Measurements from ENCODE around the gene PHKB.
"Not testable (repeated sequence)": the region's sequence is repeated elsewhere in the genome, so short reads cannot be mapped to it uniquely, and the experiment has no call there.

The PHKB gene

DNA sequence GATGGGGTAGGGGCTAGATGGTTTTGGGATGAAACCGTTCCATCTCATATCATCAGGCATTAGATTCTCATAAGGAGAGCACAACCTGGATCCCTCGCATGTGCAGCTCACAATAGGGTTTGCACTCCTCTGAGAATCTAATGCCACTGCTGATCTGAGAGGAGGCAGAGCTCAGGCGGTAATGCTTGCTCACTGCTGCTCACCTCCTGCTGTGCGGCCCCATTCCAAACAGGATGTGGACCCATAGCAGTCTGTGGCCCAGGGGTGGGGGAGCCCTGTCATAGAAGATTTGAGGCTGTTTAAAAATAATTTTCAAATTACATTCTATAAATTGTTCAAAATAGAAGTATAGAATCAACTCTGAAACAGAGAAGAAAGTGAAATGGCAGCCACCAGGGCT lies 50.8 kb downstream of the PHKB start:
- no peak for DNase-seq

DNA sequence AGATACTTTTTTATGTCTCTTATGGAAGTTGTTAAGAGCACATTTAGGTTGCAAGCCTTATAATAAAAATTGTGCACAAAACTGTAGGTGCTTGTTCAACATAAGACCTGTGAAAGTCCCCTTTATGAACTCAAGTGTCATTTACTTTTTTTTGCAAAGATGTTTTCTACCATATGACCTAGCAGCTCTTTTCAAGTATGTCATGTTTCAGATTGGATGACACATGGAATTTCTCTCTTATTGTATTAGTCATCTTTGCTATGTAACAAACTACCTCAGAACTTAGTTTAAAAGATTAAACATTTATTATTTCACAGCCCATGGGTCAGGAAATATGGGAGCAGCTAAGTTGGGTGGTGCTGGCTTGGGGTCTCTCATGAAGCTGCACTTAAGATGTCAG lies 57.9 kb downstream of the PHKB start:
- no peak for DNase-seq

DNA sequence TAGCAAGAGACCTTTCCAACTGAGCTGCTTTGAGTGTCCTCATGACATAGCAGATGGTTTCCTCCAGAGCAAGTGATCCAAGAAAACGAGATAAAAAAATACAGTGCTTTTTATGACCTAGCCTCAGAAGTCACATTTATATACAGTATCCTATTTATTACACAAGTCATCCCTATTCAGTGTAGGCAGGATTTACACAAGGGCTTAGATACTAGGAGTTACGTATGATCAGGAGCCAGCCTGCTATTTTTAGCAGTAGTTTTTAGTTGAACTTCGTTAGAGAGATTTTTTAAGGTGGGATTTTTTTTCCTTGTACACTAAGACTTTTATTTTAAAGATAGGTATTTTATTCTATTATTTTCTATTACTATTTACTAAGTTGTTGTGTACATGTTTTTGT lies 58.4 kb downstream of the PHKB start:
- DNase-seq = no peak

- DNase-seq = no peak
These were observed 59.0 kb downstream of the PHKB start for GRCh38 chr16:47519996-47520679.

DNA sequence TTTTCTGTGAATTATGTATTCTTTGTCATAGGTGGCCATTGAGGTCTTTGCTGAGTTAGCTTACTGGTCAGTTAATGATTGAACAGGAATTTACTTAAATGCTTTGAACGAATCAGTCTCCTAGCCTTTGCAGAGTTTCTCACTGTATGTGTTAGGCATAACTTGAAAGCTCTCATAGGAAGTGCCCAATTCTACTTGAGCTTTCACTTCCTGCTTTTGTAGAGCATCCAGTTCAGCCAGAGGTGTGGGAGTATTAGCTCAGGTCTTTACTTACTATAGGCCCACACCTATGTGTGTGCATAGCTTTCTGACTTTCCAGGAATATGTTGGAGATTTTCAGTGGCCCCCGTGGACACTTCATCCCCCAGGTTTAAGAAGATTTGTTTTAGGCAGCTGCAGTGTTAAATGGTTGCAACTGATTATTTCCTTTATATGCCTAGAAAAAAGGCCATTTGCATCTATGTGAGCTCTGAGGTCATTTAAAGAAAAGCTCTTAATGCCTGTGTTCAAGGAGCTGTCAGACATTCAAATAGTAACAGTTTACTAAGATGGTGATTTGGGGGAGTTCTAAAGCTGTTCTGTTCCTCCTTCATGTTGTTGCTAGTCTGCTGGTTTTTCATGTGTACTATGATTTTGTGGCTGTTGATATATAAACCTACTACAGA lies 62.3 kb downstream of the PHKB start:
- no peak for DNase-seq

GRCh38 chr16:47524007-47524405 lies 62.9 kb downstream of the PHKB start:
- DNase-seq = no peak

DNA sequence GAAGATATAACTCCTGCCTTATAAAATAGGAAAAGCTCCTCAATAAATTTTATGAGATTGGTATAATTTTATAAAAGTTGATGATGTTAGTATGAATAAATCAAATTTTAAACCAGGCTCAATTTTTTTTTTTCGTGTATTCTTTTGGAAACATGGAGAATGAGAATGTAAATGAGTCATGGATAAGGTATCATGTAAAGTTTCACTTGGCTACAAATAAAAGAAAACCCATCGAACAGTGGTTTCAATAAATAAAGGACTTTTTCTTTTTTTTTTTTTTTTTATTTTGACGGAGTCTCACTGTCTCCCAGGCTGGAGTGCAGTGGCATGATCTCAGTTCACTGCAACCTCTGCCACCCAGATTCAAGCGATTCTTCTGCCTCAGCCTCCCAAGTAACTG lies 67.3 kb downstream of the PHKB start:
- DNase-seq = no peak

- no peak for DNase-seq
These were observed 72.7 kb downstream of the PHKB start for GRCh38 chr16:47533744-47534292.

- no peak for DNase-seq
These were observed 77.3 kb downstream of the PHKB start for GRCh38 chr16:47538472-47538871.

DNA sequence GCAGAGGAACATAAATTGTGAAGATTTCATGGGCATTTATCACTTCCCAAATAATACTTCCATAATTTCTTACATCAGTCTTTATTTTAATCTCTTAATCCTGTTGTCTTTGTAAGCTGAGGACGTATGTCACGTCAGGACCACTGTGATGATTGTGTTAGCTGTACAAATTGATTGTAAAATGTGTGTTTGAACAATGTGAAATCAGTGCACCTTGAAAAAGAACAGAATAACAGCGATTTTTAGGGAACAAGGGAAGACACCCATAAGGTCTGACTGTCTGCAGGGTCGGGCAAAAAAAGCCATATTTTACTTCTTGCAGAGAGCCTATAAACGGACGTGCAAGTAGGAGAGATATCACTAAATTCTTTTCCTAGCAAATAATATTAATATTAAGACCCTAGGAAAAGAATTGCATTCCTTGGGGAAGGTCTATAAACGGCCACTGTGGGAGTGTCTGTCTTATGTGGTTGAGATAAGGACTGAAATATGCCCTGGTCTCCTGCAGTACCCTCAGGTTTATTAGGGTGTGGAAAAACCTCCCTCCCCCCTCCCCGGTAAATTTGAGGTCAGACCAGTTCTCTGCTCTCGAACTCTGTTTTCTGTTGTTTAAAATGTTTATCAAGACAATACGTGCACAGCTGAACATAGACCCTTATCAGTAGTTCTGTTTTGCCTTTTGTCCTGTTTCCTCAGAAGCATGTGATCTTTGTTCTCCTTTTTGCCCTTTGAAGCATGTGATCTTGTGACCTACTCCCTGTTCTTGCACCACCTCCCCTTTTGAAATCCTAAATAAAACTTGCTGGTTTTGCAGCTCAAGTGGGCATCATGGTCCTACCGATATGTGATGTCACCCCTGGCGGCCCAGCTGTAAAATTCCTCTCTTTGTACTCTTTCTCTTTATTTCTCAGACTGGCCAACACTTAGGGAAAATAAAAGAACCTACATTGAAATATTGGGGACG lies 78.9 kb downstream of the PHKB start:
- not testable (repeated sequence) for DNase-seq

GRCh38 chr16:47541135-47541534 lies 80.0 kb downstream of the PHKB start:
- DNase-seq = not testable (repeated sequence)

GRCh38 chr16:47544255-47544654 lies 83.1 kb downstream of the PHKB start:
- DNase-seq = not testable (repeated sequence)

DNA sequence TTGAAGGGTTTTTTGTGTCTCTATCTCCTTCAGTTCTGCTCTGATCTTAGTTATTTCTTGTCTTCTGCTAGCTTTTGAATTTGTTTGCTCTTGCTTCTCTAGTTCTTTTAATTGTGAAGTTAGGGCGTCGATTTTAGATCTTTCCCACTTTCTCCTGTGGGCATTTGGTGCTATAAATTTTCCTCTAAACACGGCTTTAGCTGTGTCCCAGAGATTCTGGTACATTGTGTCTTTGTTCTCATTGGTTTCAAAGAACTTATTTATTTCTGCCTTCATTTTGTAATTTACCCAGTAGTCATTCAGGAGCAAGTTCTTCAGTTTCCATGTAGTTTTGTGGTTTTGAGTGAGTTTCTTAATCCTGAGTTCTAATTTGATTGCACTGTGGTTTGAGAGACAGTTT lies 90.1 kb downstream of the PHKB start:
- not testable (repeated sequence) for DNase-seq

DNA sequence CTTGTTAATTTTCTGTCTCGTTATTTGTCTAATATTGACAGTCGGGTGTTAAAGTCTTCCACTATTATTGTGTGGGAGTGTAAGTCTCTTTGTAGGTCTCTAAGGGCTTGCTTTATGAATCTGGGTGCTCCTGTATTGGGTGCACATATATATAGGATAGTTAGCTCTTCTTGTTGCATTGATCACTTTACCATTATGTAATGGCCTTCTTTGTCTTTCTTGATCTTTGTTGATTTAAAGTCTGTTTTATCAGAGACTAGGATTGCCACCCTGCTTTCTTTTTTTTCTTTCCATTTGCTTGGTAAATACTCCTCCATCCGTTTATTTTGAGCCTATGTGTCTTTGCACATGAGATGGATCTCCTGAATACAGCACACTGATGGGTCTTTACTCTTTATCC lies 90.6 kb downstream of the PHKB start:
- not testable (repeated sequence) for DNase-seq

DNA sequence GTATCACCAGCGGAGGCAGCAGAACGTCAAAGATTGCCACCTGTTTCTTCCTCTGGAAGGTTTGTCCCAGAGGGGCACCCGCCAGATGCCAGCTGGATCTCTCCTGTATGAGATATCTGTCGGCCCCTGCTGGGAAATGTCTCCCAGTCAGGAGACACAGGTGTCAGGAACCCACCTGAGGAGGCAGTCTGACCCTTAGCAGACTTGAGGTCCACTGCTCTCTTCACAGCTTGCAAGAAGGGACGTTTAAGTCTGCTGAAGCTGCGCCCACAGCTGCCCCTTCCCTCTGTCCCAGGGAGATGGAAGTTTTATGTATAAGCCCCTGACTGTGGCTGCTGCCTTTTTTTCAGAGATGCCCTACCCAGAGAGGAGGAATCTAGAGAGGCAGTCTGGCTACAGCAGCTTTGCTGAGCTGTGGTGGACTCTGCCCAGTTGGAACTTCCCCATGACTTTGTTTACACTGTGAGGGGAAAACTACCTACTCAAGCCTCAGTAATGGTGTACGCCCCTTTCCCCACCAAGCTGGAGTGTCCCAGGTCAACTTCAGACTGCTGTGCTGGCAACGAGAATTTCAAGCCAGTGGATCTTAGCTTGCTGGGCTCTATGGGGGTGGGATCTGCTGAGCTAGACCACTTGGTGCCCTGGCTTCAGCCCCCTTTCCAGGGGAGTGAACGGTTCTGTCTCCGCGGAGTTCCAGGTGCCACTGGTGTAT lies 92.9 kb downstream of the PHKB start:
- no peak for DNase-seq

GRCh38 chr16:47554587-47554986 lies 93.5 kb downstream of the PHKB start:
- not testable (repeated sequence) for DNase-seq

DNA sequence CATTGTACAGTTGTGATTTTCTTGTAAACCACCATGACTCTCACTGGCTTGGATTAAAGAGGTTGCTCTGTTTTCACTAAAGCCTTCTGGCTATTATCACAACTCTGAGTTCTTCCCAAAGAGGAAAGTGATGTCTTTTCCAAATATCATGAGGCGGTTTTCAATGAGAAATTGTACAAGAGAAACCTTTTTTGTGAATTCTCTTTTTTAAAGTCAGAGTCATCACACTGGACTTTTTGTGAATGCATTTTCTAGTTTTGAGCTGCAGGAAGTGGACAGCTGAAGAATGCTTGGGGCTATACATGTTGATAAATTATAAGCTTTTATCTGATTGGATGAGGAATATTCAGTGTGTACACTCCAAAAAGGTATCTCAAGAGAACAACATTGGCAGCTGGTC lies 100.2 kb downstream of the PHKB start:
- no peak for DNase-seq

GRCh38 chr16:47562366-47562765 lies 101.2 kb downstream of the PHKB start:
- DNase-seq = no peak

DNA sequence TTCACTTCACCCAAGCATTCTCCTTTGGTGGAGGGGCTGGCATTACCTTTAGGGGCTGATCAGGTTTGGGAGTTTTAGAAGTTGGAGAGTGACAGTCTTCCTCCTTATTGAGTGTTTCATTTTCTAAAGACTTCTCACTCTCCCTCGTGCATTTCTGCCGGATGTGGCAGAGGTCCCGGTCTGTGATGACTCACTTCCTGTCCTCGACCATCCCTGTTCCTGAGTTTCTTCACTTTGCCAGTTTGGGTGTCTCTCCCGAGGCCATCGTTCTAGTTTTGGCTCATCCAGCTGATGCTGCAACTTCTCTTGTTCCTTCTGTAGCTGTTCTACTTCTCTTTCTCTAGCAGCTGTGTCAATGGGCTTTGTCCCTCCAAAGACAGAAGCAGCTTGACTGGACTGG lies 104.3 kb downstream of the PHKB start:
- no peak for DNase-seq

DNA sequence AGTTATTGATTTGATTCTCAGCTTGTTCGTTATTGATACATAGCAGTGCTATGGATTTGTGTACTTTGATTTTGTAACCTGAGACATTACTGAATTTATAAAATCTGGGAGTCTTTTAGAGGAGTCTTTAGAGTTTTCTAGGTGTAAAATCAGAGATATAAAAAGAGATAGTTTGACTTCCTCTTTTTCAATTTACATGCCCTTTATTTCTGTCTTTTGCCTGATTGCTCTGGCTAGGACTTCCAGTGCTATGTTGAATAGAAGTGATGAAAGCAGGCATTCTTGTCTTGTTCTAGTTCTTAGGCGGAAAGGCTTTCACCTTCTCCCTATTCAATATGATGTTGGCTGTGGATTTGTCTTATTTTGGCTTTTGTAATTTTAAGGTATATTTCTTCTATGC lies 106.2 kb downstream of the PHKB start:
- DNase-seq = no peak

GRCh38 chr16:47568351-47568750 lies 107.2 kb downstream of the PHKB start:
- DNase-seq = no peak

GRCh38 chr16:47571049-47571448 lies 109.9 kb downstream of the PHKB start:
- no peak for DNase-seq

DNA sequence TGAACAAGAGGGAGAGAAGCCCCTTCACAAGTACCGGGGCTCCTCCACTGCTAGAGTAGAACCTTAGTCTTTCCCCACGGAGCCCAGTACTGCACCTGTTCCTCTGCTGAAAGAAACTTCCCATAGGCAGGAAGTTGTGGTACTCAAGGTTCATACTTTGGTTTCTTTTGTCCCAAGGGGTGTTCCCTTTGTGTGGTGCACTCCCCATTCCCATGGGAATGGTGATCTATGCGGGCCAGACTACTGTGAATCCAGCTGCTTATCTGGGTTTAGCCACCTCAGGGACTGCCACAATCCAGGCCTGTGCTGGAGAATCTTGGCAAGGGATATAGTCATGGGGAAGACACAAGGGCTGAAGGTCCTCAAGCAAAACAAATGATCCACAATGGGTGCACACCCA lies 110.6 kb downstream of the PHKB start:
- no peak for DNase-seq
